Measurements from ENCODE around the gene LILRB1.

Gene LILRB1

DNA sequence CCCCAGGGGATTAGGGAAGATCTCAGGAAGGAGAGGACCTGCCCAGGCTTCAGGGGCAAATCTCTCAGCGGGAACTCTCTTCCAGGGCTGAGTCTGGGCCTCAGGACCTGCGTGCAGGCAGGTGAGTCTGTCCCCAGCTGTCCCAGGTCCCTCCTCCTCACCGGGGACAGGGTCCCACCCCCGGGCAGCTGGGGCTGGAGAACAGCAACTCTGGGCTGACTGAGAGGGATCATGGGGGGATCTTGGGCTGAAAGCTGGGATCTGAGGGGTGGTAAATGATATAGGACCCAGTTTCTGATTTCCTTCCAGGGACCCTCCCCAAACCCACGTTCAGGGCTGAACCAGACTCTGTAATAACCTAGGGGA, 22.5 kb upstream of the LILRB1 start:
- Histone ChIP-seq H3K4me1 (ENCODE audit: control insufficient read depth in 1 of 2, insufficient read depth in 2 of 2, low read length in 2 of 2) (no peaks in the 10 kb centered on the region), H3K9ac (ENCODE audit: low read depth in 1 of 2, low read length in 2 of 2) (no peak overlapping the region), H3K27ac (ENCODE audit: low read depth, low read length) (no peak overlapping the region), H3K4me3 (ENCODE audit: low read depth in 1 of 2, low read length in 2 of 2) (no peak overlapping the region), H3K9me3 (ENCODE audit: control insufficient read depth in 1 of 2, low read length in 2 of 2) (peaks cover 0 to 3% of the 10 kb centered on the region in 2 donors), H3K27me3 (ENCODE audit: control insufficient read depth in 1 of 2, insufficient read depth in 2 of 2, low read length in 2 of 2) (no peaks in the 10 kb centered on the region), H3K36me3 (ENCODE audit: control insufficient read depth in 1 of 2, insufficient read depth in 2 of 2, low read length in 2 of 2) (no peaks in the 10 kb centered on the region)

DNA sequence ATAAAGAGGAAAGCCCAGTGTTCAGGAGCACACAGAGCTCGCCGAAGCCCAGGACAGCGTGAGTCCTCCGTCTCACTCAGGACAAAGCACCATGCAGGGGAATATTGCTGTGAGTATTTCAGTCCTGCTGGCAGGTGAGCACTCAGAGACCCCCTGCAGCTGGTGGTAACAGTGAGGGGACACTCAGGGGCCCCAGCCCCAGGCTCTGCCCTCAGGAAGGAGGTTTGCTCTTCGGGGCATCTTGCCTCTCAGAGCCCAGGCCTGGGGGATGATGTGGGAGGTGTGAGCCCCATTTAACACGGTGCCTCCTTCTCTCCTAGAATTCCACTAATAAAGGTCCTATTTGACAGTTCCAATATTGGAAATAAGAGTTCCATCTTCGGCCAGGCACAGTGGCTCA, 22.1 kb upstream of the LILRB1 start:
- Histone ChIP-seq H3K36me3 (ENCODE audit: control insufficient read depth in 1 of 2, insufficient read depth in 2 of 2, low read length in 2 of 2) (no peaks in the 10 kb centered on the region), H3K27me3 (ENCODE audit: control insufficient read depth in 1 of 2, insufficient read depth in 2 of 2, low read length in 2 of 2) (no peaks in the 10 kb centered on the region), H3K27ac (ENCODE audit: low read depth, low read length) (no peak overlapping the region), H3K9ac (ENCODE audit: low read depth in 1 of 2, low read length in 2 of 2) (no peak overlapping the region), H3K9me3 (ENCODE audit: control insufficient read depth in 1 of 2, low read length in 2 of 2) (peaks cover 0 to 3% of the 10 kb centered on the region in 2 donors), H3K4me3 (ENCODE audit: low read depth in 1 of 2, low read length in 2 of 2) (no peak overlapping the region), H3K4me1 (ENCODE audit: control insufficient read depth in 1 of 2, insufficient read depth in 2 of 2, low read length in 2 of 2) (no peaks in the 10 kb centered on the region)

DNA sequence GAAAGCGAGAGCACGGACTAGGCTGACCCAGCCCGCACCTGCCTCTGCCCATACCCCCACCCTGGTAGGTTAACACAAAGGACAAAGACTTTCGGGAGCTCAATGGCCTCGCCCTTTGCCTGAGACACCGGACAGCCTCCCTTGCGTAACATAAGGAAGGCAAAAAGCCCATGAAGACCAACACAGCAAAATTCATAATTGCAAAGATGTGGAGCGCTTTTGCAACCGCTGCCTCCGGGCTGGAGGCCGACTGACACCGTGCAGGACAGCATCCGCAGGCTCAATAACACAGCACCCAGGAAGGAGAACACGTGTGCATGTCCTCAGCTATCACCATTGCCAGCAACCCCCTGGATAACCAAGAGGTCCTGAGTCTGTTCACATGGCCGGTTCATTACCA, 21.5 kb upstream of the LILRB1 start:
- Histone ChIP-seq H3K9ac (ENCODE audit: low read depth in 1 of 2, low read length in 2 of 2) (no peak overlapping the region), H3K36me3 (ENCODE audit: control insufficient read depth in 1 of 2, insufficient read depth in 2 of 2, low read length in 2 of 2) (no peaks in the 10 kb centered on the region), H3K4me1 (ENCODE audit: control insufficient read depth in 1 of 2, insufficient read depth in 2 of 2, low read length in 2 of 2) (no peaks in the 10 kb centered on the region), H3K27ac (ENCODE audit: low read depth, low read length) (no peak overlapping the region), H3K4me3 (ENCODE audit: low read depth in 1 of 2, low read length in 2 of 2) (no peak overlapping the region), H3K9me3 (ENCODE audit: control insufficient read depth in 1 of 2, low read length in 2 of 2) (peaks cover 0 to 3% of the 10 kb centered on the region in 2 donors), H3K27me3 (ENCODE audit: control insufficient read depth in 1 of 2, insufficient read depth in 2 of 2, low read length in 2 of 2) (no peaks in the 10 kb centered on the region)

DNA sequence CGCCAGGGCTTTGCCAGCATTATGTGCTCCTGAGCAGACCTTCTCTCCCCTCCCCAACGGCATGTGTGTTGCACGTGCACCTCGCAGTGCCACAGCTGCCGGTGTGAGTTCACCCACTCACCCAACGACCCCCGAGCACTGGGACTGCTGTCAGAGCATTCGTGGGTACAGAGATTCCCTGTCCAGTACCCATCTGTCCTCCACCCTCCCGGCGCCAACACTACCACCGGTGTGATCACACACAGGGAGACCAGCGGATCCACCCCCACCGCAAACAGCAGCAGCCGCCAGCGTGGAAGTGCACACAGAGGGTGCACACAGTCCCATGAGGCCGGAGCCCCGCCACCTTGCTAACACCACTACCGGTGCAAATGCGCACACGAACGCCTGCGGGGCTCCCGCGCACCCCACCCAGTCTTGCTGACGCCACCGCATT, 20.9 kb upstream of the LILRB1 start:
- Histone ChIP-seq H3K27me3 (ENCODE audit: control insufficient read depth in 1 of 2, insufficient read depth in 2 of 2, low read length in 2 of 2) (no peaks in the 10 kb centered on the region), H3K9ac (ENCODE audit: low read depth in 1 of 2, low read length in 2 of 2) (no peak overlapping the region), H3K4me3 (ENCODE audit: low read depth in 1 of 2, low read length in 2 of 2) (no peak overlapping the region), H3K4me1 (ENCODE audit: control insufficient read depth in 1 of 2, insufficient read depth in 2 of 2, low read length in 2 of 2) (no peaks in the 10 kb centered on the region), H3K9me3 (ENCODE audit: control insufficient read depth in 1 of 2, low read length in 2 of 2) (peaks cover 0 to 3% of the 10 kb centered on the region in 2 donors), H3K27ac (ENCODE audit: low read depth, low read length) (no peak overlapping the region), H3K36me3 (ENCODE audit: control insufficient read depth in 1 of 2, insufficient read depth in 2 of 2, low read length in 2 of 2) (no peaks in the 10 kb centered on the region)

DNA sequence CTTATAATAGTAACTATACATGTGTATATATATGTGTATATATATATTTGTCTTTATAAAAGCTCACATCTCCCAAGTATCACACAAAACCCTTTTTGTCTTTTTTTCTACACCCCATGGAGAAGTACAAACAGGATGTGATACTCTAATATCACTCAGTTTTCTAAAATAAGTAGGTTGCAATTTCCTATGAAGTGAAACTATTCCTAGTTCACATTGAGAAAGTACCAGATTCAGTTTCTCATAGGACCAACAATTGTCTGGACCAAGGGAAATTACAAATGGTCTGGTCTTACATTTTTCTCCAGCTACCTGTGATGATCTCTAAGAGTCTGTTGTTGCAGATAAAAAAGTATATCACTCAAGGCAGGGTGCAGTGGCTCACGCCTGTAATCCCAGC, 17.9 kb upstream of the LILRB1 start:
- no peak overlapping the region for H3K4me3 ChIP-seq (ENCODE audit: low read depth in 1 of 2, low read length in 2 of 2)
- H3K9me3 ChIP-seq (ENCODE audit: control insufficient read depth in 1 of 2, low read length in 2 of 2): peaks cover 0 to 3% of the 10 kb centered on the region in 2 donors
- no peaks in the 10 kb centered on the region for H3K27me3 ChIP-seq (ENCODE audit: control insufficient read depth in 1 of 2, insufficient read depth in 2 of 2, low read length in 2 of 2)

DNA sequence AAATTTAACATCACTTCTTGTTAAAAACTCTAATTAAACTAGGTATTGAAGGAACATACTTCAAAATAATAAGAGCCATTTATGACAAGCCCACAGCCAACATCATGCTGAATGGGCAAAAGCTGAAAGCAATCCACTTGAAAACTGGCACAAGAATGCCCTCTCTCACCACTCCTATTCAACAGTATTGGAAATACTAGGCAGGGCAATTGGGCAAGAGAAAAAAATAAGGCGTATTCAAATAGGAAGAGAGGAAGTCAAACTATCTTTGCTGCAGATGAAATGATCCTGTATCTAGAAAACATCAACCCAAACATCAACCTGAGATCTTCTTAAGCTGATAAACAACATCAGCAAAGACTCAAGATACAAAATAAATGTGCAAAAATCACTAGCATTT, 15.6 kb upstream of the LILRB1 start:
- Histone ChIP-seq H3K4me3 (ENCODE audit: low read depth in 1 of 2, low read length in 2 of 2) (no peak overlapping the region), H3K9ac (ENCODE audit: low read depth in 1 of 2, low read length in 2 of 2) (no peak overlapping the region), H3K4me1 (ENCODE audit: control insufficient read depth in 1 of 2, insufficient read depth in 2 of 2, low read length in 2 of 2) (no peaks in the 10 kb centered on the region), H3K27ac (ENCODE audit: low read depth, low read length) (no peak overlapping the region), H3K9me3 (ENCODE audit: control insufficient read depth in 1 of 2, low read length in 2 of 2) (peaks cover 0 to 3% of the 10 kb centered on the region in 2 donors), H3K27me3 (ENCODE audit: control insufficient read depth in 1 of 2, insufficient read depth in 2 of 2, low read length in 2 of 2) (no peaks in the 10 kb centered on the region), H3K36me3 (ENCODE audit: control insufficient read depth in 1 of 2, insufficient read depth in 2 of 2, low read length in 2 of 2) (no peaks in the 10 kb centered on the region)

More for the DNA sequence above, 17.9 kb upstream of the LILRB1 start:
- Histone ChIP-seq H3K4me1 (ENCODE audit: control insufficient read depth in 1 of 2, insufficient read depth in 2 of 2, low read length in 2 of 2) (no peaks in the 10 kb centered on the region), H3K27ac (ENCODE audit: low read depth, low read length) (no peak overlapping the region), H3K36me3 (ENCODE audit: control insufficient read depth in 1 of 2, insufficient read depth in 2 of 2, low read length in 2 of 2) (no peaks in the 10 kb centered on the region), H3K9ac (ENCODE audit: low read depth in 1 of 2, low read length in 2 of 2) (no peak overlapping the region)

DNA sequence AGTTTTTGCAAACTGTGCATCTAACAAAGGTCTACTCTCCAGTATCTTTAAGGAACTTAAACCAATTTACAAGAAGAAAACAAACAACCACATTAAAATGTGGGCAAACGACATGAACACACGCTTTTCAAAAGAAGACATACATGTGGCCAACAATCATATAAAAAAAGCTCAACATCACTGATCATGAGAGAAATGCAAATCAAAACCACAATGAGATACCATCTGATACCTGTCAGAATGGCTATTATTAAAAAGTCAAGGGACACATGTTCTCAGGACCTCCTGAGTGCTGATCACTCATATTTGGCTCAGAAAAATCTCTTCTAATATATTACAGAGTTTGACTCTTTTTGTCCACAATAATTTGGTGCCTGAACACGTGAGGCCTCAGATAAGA, 14.2 kb upstream of the LILRB1 start:
- Histone ChIP-seq H3K36me3 (ENCODE audit: control insufficient read depth in 1 of 2, insufficient read depth in 2 of 2, low read length in 2 of 2) (no peaks in the 10 kb centered on the region), H3K4me1 (ENCODE audit: control insufficient read depth in 1 of 2, insufficient read depth in 2 of 2, low read length in 2 of 2) (no peaks in the 10 kb centered on the region), H3K4me3 (ENCODE audit: low read depth in 1 of 2, low read length in 2 of 2) (peak overlapping the region in 1 of 2 donors; percentile 10), H3K27ac (ENCODE audit: low read depth, low read length) (no peak overlapping the region), H3K9me3 (ENCODE audit: control insufficient read depth in 1 of 2, low read length in 2 of 2) (no peaks in the 10 kb centered on the region), H3K27me3 (ENCODE audit: control insufficient read depth in 1 of 2, insufficient read depth in 2 of 2, low read length in 2 of 2) (no peaks in the 10 kb centered on the region), H3K9ac (ENCODE audit: low read depth in 1 of 2, low read length in 2 of 2) (no peak overlapping the region)

DNA sequence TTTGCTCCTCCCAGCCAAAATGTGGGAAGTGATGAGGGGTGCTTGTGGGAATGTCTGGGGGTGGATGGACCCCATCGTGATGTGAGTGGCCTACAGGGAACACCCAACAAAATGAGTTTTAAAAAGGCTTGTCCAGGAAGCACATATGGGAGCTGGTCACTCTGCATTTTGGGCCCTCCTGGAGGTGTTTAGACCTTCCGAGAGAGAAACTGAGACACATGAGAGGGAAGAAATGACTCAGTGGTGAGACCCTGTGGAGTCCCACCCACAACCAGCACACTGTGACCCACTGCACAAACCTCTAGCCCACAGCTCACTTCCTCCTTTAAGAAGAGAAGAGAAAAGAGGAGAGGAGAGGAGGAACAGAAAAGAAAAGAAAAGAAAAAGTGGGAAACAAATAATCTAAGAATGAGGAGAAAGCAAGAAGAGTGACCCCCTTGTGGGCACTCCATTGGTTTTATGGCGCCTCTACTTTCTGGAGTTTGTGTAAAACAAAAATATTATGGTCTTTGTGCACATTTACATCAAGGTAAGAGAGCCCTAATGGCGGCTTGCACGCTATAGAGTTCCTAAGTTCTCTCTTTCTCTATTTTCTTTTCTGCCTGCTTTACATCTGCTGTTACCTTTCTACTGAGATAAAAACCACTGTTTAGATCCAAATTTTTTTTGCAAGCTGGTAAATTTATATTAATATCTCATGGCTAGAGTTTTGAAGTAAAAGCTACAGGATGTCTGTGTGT, 13.3 kb upstream of the LILRB1 start:
- Histone ChIP-seq H3K9ac (ENCODE audit: low read depth in 1 of 2, low read length in 2 of 2) (no peak overlapping the region), H3K9me3 (ENCODE audit: control insufficient read depth in 1 of 2, low read length in 2 of 2) (no peaks in the 10 kb centered on the region), H3K27ac (ENCODE audit: low read depth, low read length) (no peak overlapping the region), H3K4me1 (ENCODE audit: control insufficient read depth in 1 of 2, insufficient read depth in 2 of 2, low read length in 2 of 2) (no peaks in the 10 kb centered on the region), H3K36me3 (ENCODE audit: control insufficient read depth in 1 of 2, insufficient read depth in 2 of 2, low read length in 2 of 2) (no peaks in the 10 kb centered on the region), H3K27me3 (ENCODE audit: control insufficient read depth in 1 of 2, insufficient read depth in 2 of 2, low read length in 2 of 2) (no peaks in the 10 kb centered on the region), H3K4me3 (ENCODE audit: low read depth in 1 of 2, low read length in 2 of 2) (peak overlapping the region in 1 of 2 donors; percentile 37)

DNA sequence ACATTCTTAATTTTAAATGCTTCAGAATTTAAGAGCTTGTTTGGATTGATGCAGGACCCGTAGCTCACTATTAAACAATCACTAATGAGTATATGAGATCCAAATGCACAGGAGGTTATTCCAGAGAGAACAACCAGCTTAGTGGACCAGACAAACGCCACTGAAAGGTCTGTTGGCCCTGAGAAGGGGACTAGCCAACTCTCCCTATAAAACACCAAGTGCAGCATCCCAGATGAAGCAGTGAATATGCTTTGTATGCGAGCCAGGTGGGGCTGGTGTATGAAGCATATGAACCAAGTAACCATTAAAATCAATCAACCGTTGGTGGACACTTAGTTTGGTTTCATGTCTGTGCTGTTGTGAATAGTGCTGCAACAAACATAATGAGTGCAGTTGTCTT, 9.8 kb upstream of the LILRB1 start:
- no peak overlapping the region for H3K27ac ChIP-seq (ENCODE audit: low read depth, low read length)
- no peaks in the 10 kb centered on the region for H3K36me3 ChIP-seq (ENCODE audit: control insufficient read depth in 1 of 2, insufficient read depth in 2 of 2, low read length in 2 of 2)
- H3K4me3 ChIP-seq (ENCODE audit: low read depth in 1 of 2, low read length in 2 of 2): no peak overlapping the region
- H3K27me3 ChIP-seq (ENCODE audit: control insufficient read depth in 1 of 2, insufficient read depth in 2 of 2, low read length in 2 of 2): no peaks in the 10 kb centered on the region
- H3K9ac ChIP-seq (ENCODE audit: low read depth in 1 of 2, low read length in 2 of 2): no peak overlapping the region
- H3K9me3 ChIP-seq (ENCODE audit: control insufficient read depth in 1 of 2, low read length in 2 of 2): no peaks in the 10 kb centered on the region
- H3K4me1 ChIP-seq (ENCODE audit: control insufficient read depth in 1 of 2, insufficient read depth in 2 of 2, low read length in 2 of 2): no peaks in the 10 kb centered on the region

DNA sequence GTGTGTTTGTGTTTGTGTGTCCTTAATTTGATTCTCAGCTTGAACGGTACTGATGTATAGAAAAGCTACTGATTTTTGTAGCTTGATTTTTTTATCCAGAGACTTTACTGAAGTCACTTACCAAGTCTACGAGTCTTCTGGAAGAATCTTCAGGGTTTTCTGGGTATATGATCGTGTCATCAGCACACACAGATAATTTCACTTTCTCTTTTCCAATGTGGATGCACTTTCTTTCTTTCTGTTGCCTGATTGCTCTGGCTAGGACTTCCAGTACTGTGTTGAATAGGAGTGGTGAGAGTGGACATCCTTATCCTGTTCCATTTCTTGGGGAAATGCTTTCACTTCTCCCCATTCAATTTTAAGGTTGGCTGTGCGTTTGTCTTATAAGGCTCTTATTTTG, 7.9 kb upstream of the LILRB1 start:
- Histone ChIP-seq H3K9ac (ENCODE audit: low read depth in 1 of 2, low read length in 2 of 2) (no peak overlapping the region), H3K27ac (ENCODE audit: low read depth, low read length) (no peak overlapping the region)

More for the DNA sequence above, 7.9 kb upstream of the LILRB1 start:
- H3K27me3 ChIP-seq (ENCODE audit: control insufficient read depth in 1 of 2, insufficient read depth in 2 of 2, low read length in 2 of 2): no peaks in the 10 kb centered on the region
- no peaks in the 10 kb centered on the region for H3K4me1 ChIP-seq (ENCODE audit: control insufficient read depth in 1 of 2, insufficient read depth in 2 of 2, low read length in 2 of 2)
- peak overlapping the region in 1 of 2 donors; percentile 5 for H3K4me3 ChIP-seq (ENCODE audit: low read depth in 1 of 2, low read length in 2 of 2)
- no peaks in the 10 kb centered on the region for H3K36me3 ChIP-seq (ENCODE audit: control insufficient read depth in 1 of 2, insufficient read depth in 2 of 2, low read length in 2 of 2)
- peaks cover 0 to 6% of the 10 kb centered on the region in 2 donors for H3K9me3 ChIP-seq (ENCODE audit: control insufficient read depth in 1 of 2, low read length in 2 of 2)

Measured in duodenal mucosa (tissue), 2 donors.